ENCODE results near the gene TRPV3.
"Not testable (repeated sequence)": the region's sequence is repeated elsewhere in the genome, so short reads cannot be mapped to it uniquely, and the experiment has no call there.

The TRPV3 gene

DNA sequence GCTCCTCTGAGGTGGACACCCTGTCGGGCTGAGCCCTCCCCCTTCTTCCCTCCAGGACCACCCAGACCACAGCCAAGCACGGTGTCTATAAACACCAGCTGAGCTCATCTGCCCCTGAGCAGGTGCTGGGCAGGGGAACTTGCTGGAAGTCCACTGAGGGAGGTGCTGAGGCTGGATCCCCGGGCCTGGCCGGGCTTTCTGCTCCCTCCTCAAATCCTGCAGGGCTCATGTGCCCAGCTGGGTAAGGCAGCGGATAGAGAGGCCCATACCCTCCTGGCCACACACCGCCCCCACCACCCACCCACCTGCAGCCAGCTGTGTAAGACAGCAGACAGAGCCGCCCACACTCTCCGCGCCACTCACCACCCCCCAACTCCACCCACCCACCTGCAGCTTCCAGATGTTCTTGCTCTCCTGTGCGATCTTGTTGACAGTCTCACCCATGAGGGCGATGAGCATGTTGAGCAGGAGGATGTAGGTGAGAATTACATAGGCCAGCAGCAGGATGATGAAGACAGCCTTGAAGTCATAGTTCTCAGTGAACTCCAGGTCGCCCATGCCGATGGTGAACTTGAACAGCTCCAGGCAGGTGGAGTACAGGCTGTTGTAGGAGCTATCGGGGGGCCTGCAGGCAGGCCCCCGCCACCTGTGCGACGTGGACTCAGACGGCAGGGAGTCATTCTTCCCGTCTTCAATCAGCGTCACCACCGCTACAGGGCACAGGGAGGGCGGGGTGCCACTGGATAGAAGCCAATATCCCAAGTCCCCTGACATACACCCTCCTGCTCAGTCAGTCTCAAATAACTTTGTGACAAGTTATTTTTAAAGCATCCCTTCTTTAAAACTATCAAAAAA lies 15.9 kb upstream of the TRPV3 start:
- DNase-seq (ENCODE audit: low spot score) = no peak

DNA sequence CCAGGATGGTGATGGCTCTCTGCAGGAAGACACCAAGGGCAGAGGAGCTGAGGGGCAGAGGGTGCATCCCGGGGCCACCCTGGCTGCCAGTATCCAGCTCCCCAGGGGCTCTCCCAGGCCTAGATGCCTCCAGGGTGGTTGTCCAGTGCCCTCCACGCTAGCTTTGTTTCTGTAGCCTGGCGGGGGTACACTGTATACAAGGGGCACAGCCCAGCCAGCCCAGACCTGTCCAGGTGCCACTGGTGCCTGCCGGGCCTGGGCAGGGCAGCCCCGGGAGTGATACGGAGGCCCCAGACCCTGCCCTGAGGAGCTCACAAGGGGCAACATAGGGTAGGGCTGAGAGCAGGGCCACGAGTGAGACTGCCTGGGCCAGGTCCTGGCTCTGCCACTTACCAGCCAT lies 14.6 kb upstream of the TRPV3 start:
- no peak for DNase-seq (ENCODE audit: low spot score)

DNA sequence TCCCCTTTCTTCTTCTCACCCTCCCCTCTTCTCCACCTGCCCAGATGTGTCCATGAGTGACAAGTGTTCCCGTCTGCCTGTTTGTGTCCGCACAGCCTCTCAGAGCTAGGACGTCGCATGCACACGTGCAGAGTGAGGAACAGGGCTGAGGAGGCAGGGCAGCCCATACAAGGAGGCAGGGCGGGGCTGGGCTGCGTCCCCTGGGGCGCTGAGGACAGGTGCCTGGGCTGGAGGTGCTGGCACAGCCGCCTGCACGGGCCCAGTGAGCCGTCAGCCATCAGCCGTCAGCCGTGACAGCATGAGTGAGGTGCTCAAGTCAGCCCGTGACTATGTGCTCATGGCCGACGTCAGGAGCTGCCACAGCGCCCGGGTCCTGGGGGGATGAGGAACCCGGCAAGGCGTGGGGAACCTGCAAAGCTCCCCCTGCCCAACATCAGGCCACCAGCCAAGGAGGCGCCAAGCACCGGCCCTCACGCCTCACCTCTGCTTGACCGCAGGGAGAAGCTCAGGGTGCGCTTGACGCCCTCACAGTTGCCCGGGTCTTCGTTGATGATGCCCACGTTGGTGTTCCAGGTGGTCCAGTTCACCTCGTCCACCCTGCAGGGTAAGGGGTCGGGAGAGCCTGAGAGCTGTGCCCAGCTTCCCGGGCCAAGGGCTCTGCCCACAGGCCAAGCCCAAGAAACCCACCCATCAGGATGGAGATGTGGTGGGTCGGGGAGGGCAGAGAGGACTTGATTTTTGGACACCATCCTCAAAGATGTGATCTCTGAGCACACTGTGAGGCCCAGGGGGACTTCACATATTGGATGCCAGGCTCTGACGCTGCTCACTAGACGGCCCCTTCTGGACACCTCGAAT lies 13.7 kb upstream of the TRPV3 start:
- no peak for DNase-seq (ENCODE audit: low spot score)

DNA sequence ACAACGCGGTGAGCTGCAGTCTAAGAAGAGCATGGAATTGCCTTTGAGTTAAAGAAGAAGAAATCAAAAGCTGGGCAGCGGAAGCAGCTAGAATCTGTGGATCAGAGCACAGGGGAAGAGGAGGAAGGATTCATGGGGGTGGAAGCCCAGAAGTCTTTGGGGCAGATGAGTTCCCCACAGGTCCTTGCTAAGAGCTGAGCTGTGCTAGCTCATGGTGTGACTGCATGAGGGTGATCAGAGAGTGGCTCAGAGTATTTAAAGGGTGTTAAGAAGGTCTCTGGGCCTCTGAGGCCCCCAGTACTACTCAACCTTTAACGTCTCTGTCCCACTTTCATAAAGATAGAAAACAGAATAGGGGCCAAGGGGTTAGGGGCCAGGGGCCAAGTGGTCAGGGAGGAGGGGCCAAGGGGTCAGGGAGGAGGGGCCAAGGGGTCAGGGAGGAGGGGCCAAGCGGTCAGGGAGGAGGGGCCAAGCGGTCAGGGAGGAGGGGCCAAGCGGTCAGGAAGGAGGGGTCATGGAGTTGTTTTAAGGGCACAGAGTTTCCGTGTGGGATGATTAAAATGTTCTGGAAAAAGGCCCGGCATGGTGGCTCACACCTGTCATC lies 12.0 kb upstream of the TRPV3 start:
- no peak for DNase-seq (ENCODE audit: low spot score)

DNA sequence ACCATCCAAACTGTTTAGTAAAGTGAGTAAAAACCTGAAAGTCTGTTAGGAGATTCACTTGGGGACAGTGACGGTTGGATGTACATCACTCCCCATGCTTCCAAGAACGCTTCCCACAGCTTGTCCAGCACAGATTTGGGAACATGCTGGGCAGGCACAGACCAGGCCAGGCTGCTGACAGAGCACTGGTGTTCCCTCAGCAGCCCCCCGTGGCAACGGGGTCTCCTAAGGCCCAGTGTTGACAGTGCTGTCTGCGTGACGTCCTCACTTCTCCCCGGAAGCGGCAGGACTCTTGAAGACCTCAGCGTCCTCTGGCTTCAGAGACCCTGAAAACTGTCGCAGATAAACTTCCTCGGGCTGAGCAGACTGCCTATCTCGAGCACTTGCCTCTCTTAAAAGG lies 8.9 kb upstream of the TRPV3 start:
- no peak for DNase-seq (ENCODE audit: low spot score)

DNA sequence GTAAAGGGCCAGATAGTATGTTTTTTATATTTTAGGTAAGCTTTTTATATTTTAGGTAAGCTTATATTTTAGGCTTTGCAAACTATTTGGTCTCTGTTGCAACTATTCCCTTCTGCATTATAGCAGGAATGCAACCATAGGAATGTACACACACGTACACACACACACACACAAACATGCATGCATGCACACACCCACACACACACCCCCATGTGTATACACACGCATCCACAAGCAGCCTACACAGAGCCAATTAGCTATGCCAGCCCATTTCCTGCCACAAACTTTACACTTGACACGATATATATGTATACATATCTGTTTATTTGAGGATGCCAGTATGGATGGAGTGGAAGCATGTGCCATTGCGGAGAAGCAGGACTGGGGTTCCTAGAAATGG lies 7.5 kb upstream of the TRPV3 start:
- DNase-seq (ENCODE audit: low spot score) = no peak

DNA sequence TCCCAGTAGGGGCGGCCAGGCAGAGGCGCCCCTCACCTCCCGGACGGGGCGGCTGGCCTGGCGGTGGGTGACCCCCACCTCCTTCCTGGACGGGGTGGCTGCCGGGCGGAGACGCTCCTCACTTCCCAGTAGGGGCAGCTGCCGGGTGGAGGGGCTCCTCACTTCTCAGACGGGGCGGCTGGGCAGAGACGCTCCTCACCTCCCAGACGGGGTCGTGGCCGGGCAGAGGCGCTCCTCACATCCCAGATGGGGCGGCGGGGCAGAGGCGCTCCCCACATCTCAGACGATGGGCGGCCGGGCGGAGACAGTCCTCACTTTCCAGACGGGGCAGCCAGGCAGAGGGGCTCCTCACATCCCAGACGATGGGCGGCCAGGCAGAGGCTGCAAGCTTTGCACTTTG lies 6.6 kb upstream of the TRPV3 start:
- not testable (repeated sequence) for DNase-seq (ENCODE audit: low spot score)

DNA sequence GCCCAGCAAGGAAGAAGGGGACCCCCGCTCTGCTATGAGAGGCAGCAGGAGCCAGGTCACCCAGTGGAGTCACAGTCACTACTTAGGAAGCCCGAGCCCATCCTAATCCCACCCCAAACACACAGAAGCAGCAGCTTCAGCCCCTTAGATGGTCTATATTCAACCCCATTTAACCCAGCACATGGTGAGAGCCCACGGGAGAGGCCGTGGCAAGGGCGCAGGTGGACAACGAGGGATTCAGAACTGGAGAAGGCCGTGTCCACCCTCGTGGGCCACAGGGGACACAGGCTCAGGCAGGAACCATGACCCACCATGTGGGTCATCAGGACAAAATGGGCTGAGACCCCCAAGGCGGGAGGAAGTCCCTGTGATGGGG lies 1.6 kb upstream of the TRPV3 start:
- DNase-seq (ENCODE audit: low spot score) = no peak

DNA sequence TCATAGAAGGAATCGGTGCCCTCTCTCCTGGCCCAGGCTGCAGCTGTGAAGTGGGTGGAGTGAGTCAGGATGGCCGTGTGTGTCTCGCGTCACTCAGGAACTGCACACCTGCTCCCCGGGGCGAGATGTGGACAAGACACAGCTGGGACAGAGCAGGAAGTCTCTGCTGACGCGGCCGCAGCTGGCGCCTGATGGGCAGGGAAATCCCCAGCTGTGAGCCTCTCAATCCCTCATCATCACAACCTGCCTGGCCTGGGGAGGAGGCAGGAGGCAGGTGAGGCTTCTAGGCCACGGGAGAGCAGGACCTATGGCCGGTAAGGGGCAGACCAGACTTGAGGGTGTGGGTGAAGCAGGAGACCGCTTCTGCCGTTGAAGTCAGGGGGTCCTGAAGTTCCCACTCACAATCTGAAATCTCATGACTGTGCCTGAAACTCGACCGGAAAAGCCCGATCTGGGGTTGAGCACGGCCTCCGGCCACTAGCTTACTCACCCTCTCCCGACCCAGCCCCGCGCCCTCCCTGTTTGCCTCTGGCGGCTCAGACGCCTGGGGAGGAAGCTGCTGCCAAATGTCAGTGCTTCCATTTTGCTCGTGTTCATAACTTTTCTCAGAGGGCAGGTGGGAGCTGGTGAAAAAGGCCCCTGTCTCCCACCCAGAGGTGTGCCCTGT lies 1.1 kb upstream of the TRPV3 start:
- no peak for DNase-seq (ENCODE audit: low spot score)

DNA sequence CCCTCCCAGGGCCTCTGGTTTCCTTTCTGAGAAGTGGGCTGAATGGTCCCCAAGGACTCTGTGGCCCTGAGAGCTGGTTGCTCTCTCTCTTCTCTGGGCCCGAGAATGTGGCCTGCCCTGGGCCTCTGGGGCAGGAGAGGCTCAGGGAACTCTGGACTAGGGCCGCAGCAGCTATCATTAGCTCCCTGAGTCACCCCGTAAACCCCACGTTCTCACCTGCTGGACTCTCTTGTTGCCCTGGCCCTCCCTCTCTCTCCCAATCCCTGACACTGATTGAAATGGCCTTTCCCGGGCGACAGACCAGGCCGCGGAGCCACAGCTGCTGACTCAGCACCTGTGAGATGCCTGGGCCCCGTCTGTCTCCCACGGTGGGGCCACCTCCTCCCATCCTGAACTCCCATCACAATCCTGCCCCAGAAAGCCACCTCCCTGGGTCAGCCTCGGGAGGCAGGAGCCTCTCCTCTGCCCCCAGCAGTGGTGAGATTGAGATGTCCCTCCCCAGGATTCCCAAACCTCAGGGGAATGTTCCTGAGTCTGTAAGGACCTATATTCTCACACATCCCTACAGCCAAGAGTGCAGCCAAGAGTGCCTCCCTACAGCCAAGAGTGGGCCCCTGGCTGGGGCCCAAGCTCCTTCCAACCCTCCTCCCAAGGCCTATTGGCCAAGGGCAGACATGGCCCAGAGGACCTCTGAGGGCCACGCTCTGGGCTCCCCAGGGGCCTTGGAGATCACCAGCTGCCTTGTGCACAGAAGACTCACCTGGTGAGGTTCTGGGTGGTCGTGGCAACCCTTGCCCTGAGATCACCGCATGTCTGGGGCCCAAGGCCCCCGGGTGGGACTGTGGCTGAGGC lies 470 bp downstream of the TRPV3 start:
- DNase-seq (ENCODE audit: low spot score) = no peak

DNA sequence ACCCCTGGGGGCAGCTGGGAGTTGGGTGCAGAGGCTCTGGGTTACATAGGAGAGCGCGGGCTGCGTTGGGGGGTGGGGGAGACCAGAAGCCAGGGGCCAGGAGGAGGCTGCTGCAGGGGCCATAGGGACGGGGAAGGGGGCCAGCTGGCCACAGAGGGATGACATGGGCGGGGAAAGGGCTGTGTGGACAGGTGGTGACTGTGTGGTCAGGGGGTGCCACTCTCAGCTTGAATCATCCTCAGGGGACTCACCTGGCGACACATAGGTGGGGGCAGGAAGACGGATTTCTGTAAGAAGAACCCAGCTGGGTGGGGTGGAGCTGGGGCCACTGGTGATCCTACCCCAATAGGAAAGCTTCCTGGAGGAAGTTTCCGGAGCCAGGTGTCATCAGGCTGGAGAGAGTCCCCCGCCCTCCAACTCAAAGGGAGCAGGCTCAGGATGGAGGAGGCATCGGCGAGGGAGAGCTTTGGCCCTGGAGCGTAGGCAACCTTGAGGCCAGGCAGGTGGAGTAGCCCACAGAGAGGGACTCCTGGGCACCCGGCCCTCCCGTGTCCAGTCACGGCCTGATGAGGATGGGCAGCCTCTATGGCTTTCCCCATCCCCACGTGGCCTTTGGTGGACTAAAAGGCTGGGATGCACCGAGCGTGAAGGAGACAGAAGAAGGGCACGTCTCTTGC lies 1.2 kb downstream of the TRPV3 start:
- DNase-seq (ENCODE audit: low spot score) = no peak

DNA sequence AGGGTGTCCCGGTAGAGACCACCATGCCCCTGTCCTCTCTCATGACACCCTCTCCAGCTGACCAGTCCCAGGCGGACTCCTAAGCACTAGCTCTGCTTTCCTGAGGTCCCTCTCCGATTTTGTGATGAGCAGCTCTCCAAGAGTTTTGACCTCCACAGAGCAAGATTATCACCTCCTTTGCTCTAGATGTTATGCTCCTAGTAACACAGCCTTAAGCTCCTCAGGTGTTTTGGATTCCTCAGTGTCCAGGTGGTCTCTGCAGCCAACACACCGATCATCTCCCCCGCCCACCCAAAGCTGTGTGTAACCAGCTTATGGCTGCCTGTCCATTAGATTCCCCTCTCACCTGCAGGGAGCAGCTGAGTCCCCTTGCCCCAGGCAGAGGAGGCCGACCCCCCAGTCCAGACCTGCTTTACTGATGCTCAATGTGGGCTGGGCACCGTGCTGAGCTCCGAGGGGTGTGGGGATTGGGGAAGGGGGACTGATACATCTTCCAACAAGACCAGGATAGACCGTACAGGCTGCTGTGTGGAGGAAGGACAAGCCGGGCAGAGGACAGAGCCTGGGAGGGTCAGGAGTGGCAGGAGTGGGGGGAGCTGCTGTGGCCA lies 2.3 kb downstream of the TRPV3 start:
- no peak for DNase-seq (ENCODE audit: low spot score)

DNA sequence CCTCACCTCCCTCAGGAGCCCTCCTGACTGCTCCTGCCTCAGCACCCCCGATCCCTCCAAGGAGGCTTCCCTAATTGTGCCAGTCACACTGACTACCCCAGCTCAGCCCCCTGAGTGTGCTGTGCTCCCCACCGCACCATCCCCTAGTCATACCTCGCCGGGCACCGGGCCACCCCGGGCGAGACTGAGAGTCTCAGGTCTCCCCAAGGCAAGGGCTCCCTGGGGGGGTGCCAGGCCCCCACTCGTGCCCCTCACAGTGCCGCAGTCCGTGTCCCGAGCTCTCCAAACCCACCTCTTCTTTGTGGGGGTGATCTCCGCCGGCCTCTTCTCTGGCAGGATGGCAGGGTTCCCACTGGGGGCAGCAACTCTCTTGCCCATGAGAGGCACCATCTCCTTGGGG lies 3.2 kb downstream of the TRPV3 start:
- no peak for DNase-seq (ENCODE audit: low spot score)

DNA sequence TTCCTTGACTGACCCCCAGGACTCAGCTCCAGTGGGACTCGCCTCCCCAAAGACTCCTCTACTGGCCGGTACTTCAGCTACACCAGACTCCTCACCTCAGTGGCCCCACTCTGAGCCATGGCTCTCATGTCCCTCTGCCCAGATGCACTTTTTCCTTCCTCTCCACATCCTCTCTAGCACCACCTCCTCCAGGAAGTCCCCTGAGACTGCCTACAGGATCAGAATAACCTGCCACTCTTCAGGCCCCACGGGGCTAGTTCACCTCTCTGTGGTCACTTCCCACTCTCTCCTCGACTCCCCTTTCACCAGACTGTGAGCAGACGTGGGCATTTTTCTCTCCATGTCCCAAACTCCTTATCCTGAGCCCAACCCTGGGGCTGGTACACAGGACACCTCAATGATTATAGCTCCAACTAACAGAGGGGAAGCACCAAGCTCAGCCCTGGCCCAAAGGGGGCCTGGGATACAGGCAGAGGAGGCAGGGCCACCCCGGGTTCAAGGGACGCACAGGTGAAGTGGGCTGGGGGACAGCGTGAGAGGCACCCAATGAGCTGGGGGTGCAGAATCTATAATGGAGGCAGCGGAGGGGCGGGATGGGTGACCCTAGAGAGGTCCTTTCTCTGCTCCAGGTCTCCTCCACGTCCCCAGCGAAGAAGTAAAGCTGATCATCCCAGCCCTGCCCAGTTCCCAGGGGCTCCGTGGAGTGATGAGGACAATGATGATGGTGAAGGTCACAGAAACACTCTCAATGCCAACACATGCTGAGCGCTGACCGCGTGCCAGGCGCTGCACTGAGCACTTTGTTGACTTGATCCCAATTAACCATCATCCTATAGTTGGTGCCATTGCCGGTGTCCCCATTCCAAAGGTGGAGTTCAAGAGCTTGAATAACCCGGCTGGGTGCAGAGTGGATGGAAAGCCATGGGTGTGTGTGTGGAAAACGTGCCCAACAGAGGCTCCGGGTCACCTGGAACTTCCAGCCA lies 3.9 kb downstream of the TRPV3 start:
- DNase-seq (ENCODE audit: low spot score) = no peak

DNA sequence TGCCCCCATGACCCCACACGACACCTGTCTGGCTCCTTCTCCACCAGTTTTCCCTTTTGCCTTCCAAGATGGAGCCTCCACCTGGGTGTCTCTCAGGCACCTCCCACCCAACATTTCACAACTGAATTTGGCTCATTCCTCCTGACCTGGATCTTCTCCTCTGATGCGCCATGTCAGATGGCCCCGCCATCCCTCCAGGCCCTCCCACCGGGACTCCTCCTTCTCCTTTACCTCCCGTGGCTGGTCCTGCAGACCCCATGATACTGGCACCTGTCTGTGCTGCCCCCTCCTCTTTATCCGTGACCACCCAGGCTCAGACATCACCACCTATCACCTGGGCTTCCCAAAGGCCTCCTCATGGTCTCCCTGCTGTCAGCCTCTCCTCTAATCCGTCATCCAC lies 4.7 kb downstream of the TRPV3 start:
- no peak for DNase-seq (ENCODE audit: low spot score)

DNA sequence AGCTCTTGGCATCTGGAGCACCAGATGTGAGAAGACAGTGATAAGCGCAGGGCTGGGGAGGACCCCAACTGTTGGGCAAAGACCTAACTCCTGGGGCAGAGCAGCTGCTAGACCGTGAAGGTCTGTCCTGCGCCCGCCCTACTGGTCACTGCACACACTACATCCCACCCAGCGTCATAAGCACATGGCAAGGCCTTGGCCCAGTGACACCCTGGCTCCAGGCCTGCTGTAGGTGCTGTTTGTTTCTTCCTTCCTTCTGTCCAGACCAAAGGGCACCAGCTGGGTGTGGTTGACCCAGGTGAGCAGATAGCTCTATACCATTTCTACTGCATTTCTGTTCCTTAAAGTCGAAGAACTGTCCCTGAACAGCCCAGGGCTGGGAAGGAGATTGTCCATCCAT lies 6.4 kb downstream of the TRPV3 start:
- DNase-seq (ENCODE audit: low spot score) = no peak

DNA sequence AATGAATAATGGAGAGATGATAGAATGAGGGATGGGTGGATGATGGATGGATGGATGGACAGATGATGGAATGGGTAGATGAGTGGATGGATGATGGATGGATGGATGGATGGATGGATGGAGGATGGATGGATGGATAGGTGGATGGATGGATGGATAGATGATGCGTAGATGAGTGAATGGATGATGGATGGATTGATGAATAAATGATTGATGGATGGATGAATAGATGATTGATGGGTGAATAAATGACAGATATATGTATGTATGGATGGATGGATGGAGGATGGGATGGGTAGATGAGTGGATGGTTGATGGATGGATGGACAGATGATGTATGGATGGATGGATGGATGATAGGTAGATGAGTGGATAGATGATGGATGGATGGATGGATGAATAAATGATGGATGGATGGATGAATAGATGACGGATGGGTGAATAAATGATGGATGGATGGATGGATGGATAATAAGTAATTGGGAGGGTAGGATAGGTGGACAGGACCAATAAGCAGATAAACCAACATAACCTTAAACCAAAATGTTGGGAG lies 7.9 kb downstream of the TRPV3 start:
- no peak for DNase-seq (ENCODE audit: low spot score)

DNA sequence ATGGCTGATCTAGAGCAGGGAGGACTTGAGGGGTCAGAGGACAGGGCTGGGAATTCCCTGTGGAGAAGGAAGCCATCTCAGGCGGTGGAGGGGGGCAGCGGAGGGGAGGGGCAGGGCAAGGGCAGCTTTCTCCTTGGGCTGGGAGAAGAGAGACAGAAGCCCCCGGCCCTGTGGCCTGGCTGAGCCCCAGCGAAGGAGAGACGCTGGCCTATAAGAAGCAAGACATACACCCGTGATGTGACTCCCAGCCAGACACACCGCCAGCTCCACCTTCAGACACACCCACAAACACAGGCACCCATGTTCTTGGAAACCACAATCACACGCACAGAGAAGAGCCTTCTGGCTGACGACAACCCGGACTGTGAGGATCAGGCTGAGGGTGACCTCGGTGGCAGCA lies 10.0 kb downstream of the TRPV3 start:
- DNase-seq (ENCODE audit: low spot score) = no peak

DNA sequence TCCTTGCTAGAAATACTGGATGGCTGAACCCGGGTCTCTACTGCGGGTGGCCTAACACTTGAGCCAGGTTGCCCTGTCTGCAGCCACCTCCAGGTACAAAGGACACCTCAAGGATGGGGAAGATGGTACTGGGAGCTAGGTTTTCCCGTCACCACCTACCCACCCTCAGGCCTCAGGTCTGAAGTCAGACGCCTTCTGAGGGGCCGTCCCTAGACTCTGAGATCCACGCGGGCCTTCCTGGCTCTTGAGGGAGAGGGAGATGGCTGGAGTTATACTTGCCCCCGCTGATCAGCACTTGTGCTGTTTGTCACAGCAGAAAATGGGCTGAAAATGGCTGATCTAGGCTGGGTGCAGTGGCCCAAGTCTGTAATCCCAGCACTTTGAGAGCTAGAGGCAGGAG lies 10.6 kb downstream of the TRPV3 start:
- no peak for DNase-seq (ENCODE audit: low spot score)

Measured in pons (tissue), 1 donor.